Dendritic cell treated with granulocyte-macrophage colony-stimulating factor and Interleukin-4, amounts not matched to agents 40 ng/mL and 50 ng/mL, for 4 days (primary cell): ENCODE data around the gene ASTN2.

Experiments used
- H3K27ac Mint-ChIP-seq: one replicate; pipeline ENCODE4 v1.8.0; 2022; ENCODE audit warnings: mild to moderate bottlenecking, mixed read lengths
- H3K27me3 Mint-ChIP-seq: one replicate; pipeline ENCODE4 v1.8.0; 2022; ENCODE audit warnings: mild to moderate bottlenecking, mixed read lengths
- H3K36me3 Mint-ChIP-seq: one replicate; pipeline ENCODE4 v1.8.0; 2022; ENCODE audit warnings: low read depth, mixed read lengths
- H3K4me1 Mint-ChIP-seq: one replicate; pipeline ENCODE4 v1.8.0; 2022; ENCODE audit warnings: low read depth, mixed read lengths
- H3K4me3 Mint-ChIP-seq: one replicate; pipeline ENCODE4 v1.8.0; 2022; ENCODE audit warnings: mild to moderate bottlenecking, moderate library complexity, mixed read lengths
- H3K9me3 Mint-ChIP-seq: one replicate; pipeline ENCODE4 v1.8.0; 2022; ENCODE audit warnings: mixed read lengths
- intact Hi-C: fragments of 100-400 bp; cut with micrococcal nuclease; formaldehyde crosslinking; loops from one replicate; pipeline ENCODE4 v1.15.0; 2022

ASTN2 gene

DNA sequence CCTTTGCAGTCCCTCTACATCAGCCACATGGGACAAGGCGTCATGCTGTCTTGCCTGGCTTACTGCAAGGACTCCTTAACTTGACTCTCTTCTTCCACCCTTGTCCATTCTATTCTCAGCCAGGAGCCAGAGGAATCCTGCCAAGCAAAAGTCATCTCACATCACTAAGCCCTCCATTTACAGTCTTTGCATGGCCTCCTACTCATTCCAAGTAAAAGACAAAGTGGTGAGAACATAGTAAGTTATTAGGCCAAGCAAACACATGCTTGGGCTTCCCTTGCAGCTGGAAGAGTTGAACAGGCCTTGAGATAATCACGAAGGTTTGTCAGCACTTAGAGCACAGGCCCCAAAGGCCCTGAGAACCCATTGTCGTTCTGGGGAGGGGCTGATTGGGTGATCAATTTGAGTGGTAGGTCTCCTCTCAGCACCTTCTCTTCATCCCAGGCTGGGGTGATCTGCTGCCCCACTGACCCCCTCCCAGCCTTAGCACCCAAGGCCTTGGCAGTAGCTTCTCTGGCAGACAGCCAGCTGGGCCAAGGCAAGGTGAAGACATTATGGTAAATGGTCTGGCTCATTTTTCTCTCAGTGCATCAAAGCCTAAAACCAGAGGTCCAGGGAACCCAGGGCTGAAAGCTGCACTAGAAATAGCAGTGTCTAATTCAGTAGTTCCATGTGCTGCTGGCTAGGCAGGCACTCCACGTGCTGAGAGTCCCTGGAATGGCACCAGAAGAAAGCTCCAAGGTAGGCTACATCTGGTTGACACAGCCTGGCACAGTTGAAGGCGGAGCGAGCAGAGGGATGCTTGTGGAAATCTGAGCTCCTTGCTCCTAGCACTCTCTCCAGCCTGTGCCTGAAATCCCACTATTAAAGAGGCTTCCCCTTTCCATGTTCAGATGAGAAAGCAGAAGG is 121.4 kb downstream of the ASTN2 start:
- Mint-ChIP-seq H3K4me1 (no peaks in the 10 kb centered on the region), H3K27ac (no peak overlapping the region), H3K27me3 (no peaks in the 10 kb centered on the region), H3K9me3 (peaks cover 14% of the 10 kb centered on the region), H3K36me3 (no peaks in the 10 kb centered on the region), H3K4me3 (no peak overlapping the region)
- intact Hi-C loops = no loop called here

DNA sequence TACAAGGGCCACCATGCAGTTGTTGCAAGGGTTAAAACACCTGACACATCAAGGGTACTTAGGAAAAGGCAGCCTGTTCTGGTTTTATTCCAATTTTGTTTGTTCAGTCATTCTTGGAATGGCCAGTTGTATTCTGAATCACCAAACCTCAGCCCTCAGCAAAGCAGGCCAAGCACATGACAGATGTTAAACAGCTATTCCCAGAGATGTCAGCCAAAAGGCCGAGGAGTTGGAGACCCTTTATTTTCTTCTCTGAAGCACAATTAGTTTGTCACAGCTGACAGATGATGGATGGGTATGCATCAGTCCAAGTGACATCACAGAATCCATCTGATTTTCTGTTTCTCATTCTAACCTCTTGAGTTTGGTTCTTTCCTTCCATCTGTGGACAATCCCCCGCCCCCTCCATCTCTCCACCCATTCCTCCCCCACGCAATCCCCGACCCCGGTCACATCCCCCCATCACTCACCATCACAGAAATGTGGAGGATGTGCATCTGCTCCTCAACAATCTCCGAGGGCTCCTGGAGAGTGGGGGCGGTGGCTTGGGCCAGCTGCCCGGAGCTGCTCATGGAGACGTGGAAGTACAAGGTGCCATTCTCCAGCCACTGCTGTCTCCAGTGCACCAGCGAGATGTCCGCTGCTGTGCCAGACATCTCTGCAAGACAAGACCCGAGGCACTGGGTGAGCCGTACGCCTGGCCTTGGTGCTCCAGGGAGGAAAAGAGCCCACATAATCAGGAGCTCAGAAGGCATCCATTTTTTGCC is 123.8 kb downstream of the ASTN2 start:
- Mint-ChIP-seq H3K9me3 (peaks cover 14% of the 10 kb centered on the region), H3K27me3 (no peaks in the 10 kb centered on the region), H3K27ac (no peak overlapping the region), H3K4me1 (no peaks in the 10 kb centered on the region), H3K4me3 (no peak overlapping the region), H3K36me3 (no peaks in the 10 kb centered on the region)
- intact Hi-C loops = no loop called here

DNA sequence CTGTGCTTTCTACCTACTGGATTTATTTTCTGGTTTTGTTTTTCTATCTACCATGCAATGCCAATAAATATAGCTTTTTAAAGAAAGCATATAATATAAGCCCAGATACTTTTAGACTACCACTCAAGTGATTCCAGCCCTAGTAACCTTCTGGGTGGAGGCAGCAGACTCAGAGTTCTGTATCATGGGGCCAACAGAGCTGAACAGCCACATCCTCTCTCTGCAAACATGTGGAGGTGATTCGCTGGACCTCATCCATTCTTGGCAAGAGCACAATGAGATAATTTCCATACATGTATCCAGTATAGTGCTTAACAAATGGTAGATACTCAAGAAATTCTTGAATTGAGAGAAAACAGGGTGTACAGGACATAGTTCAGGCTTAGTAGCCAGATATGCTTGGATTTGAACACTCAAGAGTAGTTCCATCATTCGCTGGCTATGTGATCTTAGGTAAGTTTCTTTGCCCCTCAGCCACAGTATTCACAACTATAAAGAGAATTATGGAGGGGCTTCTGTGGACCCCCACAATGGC is 124.5 kb downstream of the ASTN2 start:
- intact Hi-C loops = no loop called here
- H3K4me1 Mint-ChIP-seq = no peaks in the 10 kb centered on the region
- no peaks in the 10 kb centered on the region for H3K27me3 Mint-ChIP-seq
- peaks cover 9% of the 10 kb centered on the region for H3K9me3 Mint-ChIP-seq
- no peak overlapping the region for H3K4me3 Mint-ChIP-seq
- H3K27ac Mint-ChIP-seq = no peak overlapping the region
- no peaks in the 10 kb centered on the region for H3K36me3 Mint-ChIP-seq

DNA sequence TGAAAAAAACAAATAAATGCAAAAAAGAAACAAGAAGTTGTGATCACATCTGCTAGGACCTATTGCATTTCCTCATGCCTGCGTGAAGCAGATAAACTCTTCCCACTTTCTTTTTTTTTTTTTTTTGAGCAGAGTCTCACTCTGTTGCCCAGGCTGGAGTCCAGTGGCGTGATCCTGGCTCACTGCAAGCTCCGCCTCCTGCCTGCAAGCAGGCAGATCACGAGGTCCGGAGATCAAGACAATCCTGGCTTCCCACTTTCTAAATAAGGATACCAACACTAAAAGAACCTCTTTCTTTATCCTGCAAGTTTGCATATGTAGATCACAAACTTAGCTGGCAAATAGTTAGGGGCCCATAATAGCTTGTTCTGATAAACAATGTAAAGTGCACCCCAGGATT is 128.6 kb downstream of the ASTN2 start:
- Mint-ChIP-seq H3K9me3 (peaks cover 4% of the 10 kb centered on the region), H3K4me3 (no peak overlapping the region), H3K27ac (no peak overlapping the region), H3K27me3 (no peaks in the 10 kb centered on the region), H3K4me1 (no peaks in the 10 kb centered on the region), H3K36me3 (no peaks in the 10 kb centered on the region)
- intact Hi-C loops = no loop called here

DNA sequence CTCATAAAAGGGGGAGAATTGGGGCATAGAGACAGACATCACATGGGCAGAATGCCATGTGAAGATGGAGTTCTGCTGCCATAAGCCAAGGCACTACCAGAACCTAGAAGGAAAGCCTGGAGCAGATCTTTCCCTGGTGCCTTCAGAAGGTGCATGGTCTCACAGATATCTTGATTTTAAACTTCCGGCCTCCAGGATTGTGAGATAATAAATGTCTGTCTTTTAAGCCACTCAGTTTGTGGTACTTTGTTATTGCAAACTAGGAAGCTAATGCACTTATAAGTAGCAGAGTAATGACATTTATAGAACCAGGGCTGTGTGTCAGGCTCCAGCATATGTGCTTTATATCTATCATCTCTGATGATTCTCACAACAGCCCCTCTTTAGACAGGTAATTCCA is 130.4 kb downstream of the ASTN2 start:
- H3K4me1 Mint-ChIP-seq = no peaks in the 10 kb centered on the region
- no peaks in the 10 kb centered on the region for H3K9me3 Mint-ChIP-seq
- no peak overlapping the region for H3K27ac Mint-ChIP-seq
- no peak overlapping the region for H3K4me3 Mint-ChIP-seq
- no peaks in the 10 kb centered on the region for H3K27me3 Mint-ChIP-seq
- H3K36me3 Mint-ChIP-seq = no peaks in the 10 kb centered on the region
- intact Hi-C loops = no loop called here

DNA sequence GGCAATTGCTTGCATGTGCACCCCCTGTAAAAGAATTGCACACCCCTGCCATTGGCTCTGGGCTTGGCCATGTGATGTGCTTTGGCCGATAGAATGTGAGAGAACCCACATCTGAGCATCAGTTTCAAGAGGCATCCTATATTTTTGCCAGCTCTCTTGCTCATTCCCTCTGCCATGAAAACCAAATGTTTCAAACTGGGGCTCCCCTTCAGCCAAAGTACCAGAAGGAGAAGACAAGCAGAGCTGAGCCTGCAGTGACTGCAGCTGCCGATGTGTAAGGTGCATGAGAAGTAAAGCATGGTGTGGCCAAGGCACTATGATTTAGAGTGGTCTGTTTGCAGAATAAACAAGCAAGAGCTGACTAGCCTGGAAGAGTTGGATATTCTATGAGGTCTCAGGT is 132.3 kb downstream of the ASTN2 start:
- Mint-ChIP-seq H3K4me1 (no peaks in the 10 kb centered on the region), H3K27me3 (no peaks in the 10 kb centered on the region), H3K36me3 (no peaks in the 10 kb centered on the region), H3K4me3 (no peak overlapping the region), H3K27ac (no peak overlapping the region), H3K9me3 (no peaks in the 10 kb centered on the region)
- intact Hi-C loops = no loop called here

DNA sequence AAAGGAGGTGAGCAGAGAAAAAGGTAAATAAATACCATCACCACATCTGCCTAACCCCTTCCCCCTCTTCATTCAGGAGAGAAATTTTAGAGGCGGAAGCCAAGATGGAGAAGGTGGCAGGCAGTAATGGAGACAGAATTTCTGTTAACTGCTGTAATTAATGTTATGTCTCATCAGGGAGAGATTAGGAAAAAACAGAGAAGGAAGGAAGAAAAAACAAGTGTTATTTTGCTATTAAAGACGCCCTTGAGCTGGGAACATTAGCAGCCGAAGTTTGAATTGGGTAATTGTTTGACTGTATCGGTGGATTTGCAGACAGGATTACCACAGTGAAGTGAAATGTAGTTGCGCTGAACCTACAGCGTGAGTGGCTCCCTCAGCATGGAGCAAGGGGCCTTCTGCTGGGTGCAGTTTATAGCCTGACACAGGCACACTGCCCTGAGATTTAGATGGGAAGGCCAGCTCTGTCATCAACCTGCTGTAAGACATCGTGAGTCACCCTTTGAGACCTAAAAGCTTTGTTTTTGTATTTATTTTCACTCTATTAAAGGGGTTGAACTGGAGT is 136.3 kb downstream of the ASTN2 start:
- no peaks in the 10 kb centered on the region for H3K36me3 Mint-ChIP-seq
- intact Hi-C loops = no loop called here
- no peak overlapping the region for H3K4me3 Mint-ChIP-seq

DNA sequence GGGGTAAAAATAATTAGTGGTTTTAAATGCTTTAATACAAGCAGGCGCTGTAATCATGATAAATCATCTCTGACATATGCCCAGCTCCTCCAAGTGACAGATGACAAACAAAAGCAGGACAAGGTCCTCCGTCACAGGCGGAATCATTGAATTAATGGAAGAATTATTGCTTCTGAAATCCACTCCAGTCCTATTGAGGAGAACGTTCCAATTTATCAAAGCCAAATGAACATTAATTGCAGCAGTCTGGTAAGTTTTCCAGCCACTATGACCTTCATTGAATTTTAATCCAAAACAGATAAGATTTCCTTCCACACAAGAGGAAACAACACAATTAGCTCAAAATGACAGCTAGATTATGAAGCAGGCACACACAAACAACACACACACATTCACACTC is 136.8 kb downstream of the ASTN2 start:
- Mint-ChIP-seq H3K4me1 (no peaks in the 10 kb centered on the region), H3K4me3 (no peak overlapping the region), H3K9me3 (peaks cover 12% of the 10 kb centered on the region), H3K27ac (no peak overlapping the region), H3K36me3 (no peaks in the 10 kb centered on the region), H3K27me3 (no peaks in the 10 kb centered on the region)
- intact Hi-C loops = no loop called here

More for the DNA sequence above, 136.3 kb downstream of the ASTN2 start:
- Mint-ChIP-seq H3K4me1 (no peaks in the 10 kb centered on the region), H3K9me3 (peaks cover 9% of the 10 kb centered on the region), H3K27me3 (no peaks in the 10 kb centered on the region), H3K27ac (no peak overlapping the region)

DNA sequence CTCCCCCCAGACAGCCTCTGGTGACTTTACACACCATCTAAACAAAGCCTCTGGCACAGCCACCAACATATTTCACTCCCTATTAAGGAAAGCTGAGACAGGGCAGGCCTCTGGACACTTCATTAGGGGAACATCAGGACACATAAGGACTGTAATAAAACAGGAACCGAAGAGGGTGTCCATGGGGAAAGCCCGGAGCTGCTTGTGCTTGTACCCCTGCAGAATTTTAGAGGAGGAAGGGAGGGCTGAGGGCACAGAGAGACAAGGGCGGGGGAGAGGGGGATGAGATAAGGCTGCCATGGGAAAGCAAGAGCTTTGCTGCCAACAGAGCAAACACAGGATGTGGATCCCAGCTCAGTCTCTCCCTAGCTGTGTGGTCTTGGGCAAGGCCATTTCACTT is 138.4 kb downstream of the ASTN2 start:
- intact Hi-C loops = no loop called here
- no peaks in the 10 kb centered on the region for H3K27me3 Mint-ChIP-seq
- H3K9me3 Mint-ChIP-seq = peaks cover 23% of the 10 kb centered on the region
- H3K4me3 Mint-ChIP-seq = no peak overlapping the region
- H3K36me3 Mint-ChIP-seq = no peaks in the 10 kb centered on the region
- H3K27ac Mint-ChIP-seq = no peak overlapping the region
- H3K4me1 Mint-ChIP-seq = no peaks in the 10 kb centered on the region

DNA sequence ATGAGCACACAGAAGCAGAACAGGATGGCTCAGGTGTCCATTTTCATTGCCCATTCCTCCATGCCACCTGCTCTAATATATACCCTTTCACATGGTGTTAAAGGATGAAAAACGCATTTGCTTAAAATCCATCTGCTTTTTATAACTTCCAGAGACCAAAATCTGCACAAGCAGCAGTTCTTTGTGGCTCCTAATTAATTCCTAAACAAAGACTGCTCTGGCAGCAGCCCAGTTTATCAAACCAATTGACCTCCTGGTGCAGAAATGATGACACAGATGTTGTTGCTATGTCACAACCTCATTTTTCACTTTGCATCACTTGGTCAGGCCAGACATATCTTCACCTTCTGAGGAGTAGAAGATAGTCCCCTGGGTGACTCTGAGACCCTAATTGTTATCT is 141.2 kb downstream of the ASTN2 start:
- Mint-ChIP-seq H3K4me3 (no peak overlapping the region), H3K27me3 (no peaks in the 10 kb centered on the region), H3K36me3 (no peaks in the 10 kb centered on the region), H3K4me1 (no peaks in the 10 kb centered on the region), H3K9me3 (peaks cover 28% of the 10 kb centered on the region), H3K27ac (no peak overlapping the region)
- intact Hi-C loops = no loop called here

DNA sequence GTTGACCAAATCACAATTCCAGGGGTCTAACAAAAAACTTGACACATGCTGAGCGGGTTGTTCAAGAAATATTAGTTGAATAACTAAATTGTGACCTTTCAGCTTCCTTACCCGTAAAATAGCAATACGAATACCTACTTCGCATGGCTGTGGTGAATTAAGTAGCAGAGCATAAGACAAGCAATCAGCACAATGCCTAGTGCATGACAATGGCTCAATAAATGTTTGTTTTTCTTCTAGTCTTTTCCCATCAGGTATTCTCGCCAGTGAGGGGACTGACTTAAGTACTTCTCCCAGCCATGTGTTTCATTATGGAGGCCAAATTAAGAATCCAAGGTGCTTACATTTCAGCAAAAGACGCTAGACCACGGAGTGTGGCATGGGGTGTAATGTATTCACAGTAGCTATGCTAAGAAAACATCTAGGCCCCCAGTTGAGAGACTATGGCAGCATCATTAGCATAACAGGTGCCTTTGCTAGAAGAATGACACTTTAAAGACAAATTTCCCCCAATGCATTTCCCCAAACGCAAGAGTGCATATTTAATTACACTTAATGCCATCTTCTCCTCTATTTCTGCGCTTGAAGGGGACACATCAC is 145.9 kb downstream of the ASTN2 start:
- H3K27me3 Mint-ChIP-seq = no peaks in the 10 kb centered on the region
- no peak overlapping the region for H3K4me3 Mint-ChIP-seq
- no peaks in the 10 kb centered on the region for H3K36me3 Mint-ChIP-seq
- no peak overlapping the region for H3K27ac Mint-ChIP-seq
- intact Hi-C loops = no loop called here
- no peaks in the 10 kb centered on the region for H3K4me1 Mint-ChIP-seq
- H3K9me3 Mint-ChIP-seq = peaks cover 20% of the 10 kb centered on the region

DNA sequence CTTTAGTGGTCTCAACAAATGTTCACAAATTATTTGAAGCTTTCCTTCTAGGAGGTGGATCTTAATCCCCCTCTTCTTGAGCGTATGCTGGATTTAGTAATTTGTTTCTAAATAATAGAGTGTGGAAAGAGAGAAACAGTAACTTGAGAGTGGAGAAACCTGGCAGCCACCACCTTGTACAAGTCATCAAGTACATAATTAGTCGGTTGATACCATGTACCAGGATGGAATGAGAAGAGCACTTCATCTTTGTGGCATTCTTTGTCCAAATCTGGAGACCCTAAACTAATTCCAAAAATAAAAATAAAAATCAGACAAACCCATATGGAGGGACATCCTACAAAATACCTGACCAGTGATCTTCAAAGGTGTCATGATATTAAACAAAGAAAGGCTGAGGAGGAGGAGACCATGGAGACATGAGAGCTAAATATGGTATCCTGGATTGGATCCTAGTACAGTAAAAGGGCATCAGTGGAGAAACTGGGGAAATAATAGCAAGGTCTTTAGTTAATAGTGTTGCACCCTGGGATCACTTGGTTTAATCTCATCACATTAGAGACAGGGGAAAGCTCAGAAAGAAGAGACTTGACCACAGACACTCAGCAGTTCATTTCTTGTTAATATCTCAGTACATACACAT is 147.9 kb downstream of the ASTN2 start:
- intact Hi-C loops = no loop called here
- no peaks in the 10 kb centered on the region for H3K36me3 Mint-ChIP-seq
- no peaks in the 10 kb centered on the region for H3K27me3 Mint-ChIP-seq
- no peak overlapping the region for H3K27ac Mint-ChIP-seq
- H3K4me1 Mint-ChIP-seq = no peaks in the 10 kb centered on the region
- peaks cover 9% of the 10 kb centered on the region for H3K9me3 Mint-ChIP-seq
- H3K4me3 Mint-ChIP-seq = no peak overlapping the region

DNA sequence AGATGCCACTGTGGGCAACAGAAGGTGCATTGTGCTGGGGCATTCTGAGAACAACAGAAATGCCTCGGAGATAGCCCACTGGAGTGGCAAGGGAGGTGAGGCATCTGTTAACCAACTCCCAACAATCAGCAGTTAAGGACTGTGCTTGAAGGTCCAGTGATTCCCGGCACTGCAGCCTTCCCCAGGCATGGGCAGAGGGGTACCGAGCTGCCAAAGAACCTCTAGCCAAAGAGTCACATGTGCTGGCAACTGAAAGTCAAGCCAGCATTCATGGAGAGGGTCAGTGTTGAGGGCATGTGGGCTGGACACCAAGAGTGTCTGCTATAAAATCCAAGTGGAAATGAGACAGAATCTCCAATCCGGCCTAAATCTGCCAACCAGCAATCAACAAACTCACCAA is 149.6 kb downstream of the ASTN2 start:
- intact Hi-C loops = no loop called here
- Mint-ChIP-seq H3K4me3 (no peak overlapping the region), H3K36me3 (no peaks in the 10 kb centered on the region), H3K27me3 (no peaks in the 10 kb centered on the region), H3K9me3 (no peaks in the 10 kb centered on the region), H3K4me1 (no peaks in the 10 kb centered on the region), H3K27ac (no peak overlapping the region)
